ENCODE data around the gene AGMO.

Gene AGMO

GRCh38 chr7:15503603-15504290, 58.1 kb downstream of the AGMO start:
- H2AFZ ChIP-seq (ENCODE audit: low read depth, low read length), result no peak overlapping the region
- TF ChIP-seq CTCF (IDR thresholded peaks at IDR 0.05; ENCODE audit: low read depth, low read length) (no peak), EZH2phosphoT487 (IDR thresholded peaks at IDR 0.05; ENCODE audit: low read depth) (no peak)
- no peak overlapping the region for H3K9ac ChIP-seq (ENCODE audit: low read length)
- H3K27ac ChIP-seq (ENCODE audit: low read length), result no peak overlapping the region
- no peaks in the 10 kb centered on the region for H3K27me3 ChIP-seq (ENCODE audit: low read depth, low read length)
- H3K79me2 ChIP-seq (ENCODE audit: low read length), result no peaks in the 10 kb centered on the region
- no peaks in the 10 kb centered on the region for H4K20me1 ChIP-seq (ENCODE audit: insufficient read depth, low read length)
- no peaks in the 10 kb centered on the region for H3K9me3 ChIP-seq (ENCODE audit: insufficient read depth, low read length)
- no peak overlapping the region for H3K4me3 ChIP-seq (ENCODE audit: low read length)
- H3K4me1 ChIP-seq (ENCODE audit: low read length), result peaks cover 8% of the 10 kb centered on the region
- no peak overlapping the region for H3K4me2 ChIP-seq (ENCODE audit: low read length)
- no peaks in the 10 kb centered on the region for H3K36me3 ChIP-seq (replicated peaks; ENCODE audit: low read depth, low read length)

GRCh38 chr7:15498465-15498864, 63.4 kb downstream of the AGMO start:
- H3K4me2 ChIP-seq (ENCODE audit: low read length), result no peak overlapping the region
- no peaks in the 10 kb centered on the region for H3K36me3 ChIP-seq (replicated peaks; ENCODE audit: low read depth, low read length)
- H3K4me1 ChIP-seq (ENCODE audit: low read length), result peaks cover 8% of the 10 kb centered on the region
- H3K9me3 ChIP-seq (ENCODE audit: insufficient read depth, low read length), result no peaks in the 10 kb centered on the region
- no peaks in the 10 kb centered on the region for H4K20me1 ChIP-seq (ENCODE audit: insufficient read depth, low read length)
- no peak overlapping the region for H2AFZ ChIP-seq (ENCODE audit: low read depth, low read length)
- no peak overlapping the region for H3K27ac ChIP-seq (ENCODE audit: low read length)
- no peaks in the 10 kb centered on the region for H3K79me2 ChIP-seq (ENCODE audit: low read length)
- no peaks in the 10 kb centered on the region for H3K27me3 ChIP-seq (ENCODE audit: low read depth, low read length)
- H3K4me3 ChIP-seq (ENCODE audit: low read length), result no peak overlapping the region
- TF ChIP-seq CTCF (IDR thresholded peaks at IDR 0.05; ENCODE audit: low read depth, low read length) (no peak), EZH2phosphoT487 (IDR thresholded peaks at IDR 0.05; ENCODE audit: low read depth) (no peak)
- no peak overlapping the region for H3K9ac ChIP-seq (ENCODE audit: low read length)

- no peak overlapping the region for H2AFZ ChIP-seq (ENCODE audit: low read depth, low read length)
- no peak for TF ChIP-seq EZH2phosphoT487 (IDR thresholded peaks at IDR 0.05; ENCODE audit: low read depth)
- TF ChIP-seq CTCF (IDR thresholded peaks at IDR 0.05; ENCODE audit: low read depth, low read length), result no peak
- H3K4me3 ChIP-seq (ENCODE audit: low read length), result no peak overlapping the region
- no peaks in the 10 kb centered on the region for H3K9me3 ChIP-seq (ENCODE audit: insufficient read depth, low read length)
- no peak overlapping the region for H3K9ac ChIP-seq (ENCODE audit: low read length)
- H3K27me3 ChIP-seq (ENCODE audit: low read depth, low read length), result no peaks in the 10 kb centered on the region
- peaks cover 8% of the 10 kb centered on the region for H3K4me1 ChIP-seq (ENCODE audit: low read length)
- H3K79me2 ChIP-seq (ENCODE audit: low read length), result no peaks in the 10 kb centered on the region
- no peak overlapping the region for H3K4me2 ChIP-seq (ENCODE audit: low read length)
- H4K20me1 ChIP-seq (ENCODE audit: insufficient read depth, low read length), result no peaks in the 10 kb centered on the region
- no peak overlapping the region for H3K27ac ChIP-seq (ENCODE audit: low read length)
- H3K36me3 ChIP-seq (replicated peaks; ENCODE audit: low read depth, low read length), result no peaks in the 10 kb centered on the region
Measured at GRCh38 chr7:15495170-15495569, 66.6 kb downstream of the AGMO start.

GRCh38 chr7:15494711-15495110, 67.1 kb downstream of the AGMO start:
- H3K9ac ChIP-seq (ENCODE audit: low read length), result no peak overlapping the region
- no peak overlapping the region for H3K4me2 ChIP-seq (ENCODE audit: low read length)
- H3K4me1 ChIP-seq (ENCODE audit: low read length), result peaks cover 8% of the 10 kb centered on the region
- no peaks in the 10 kb centered on the region for H3K79me2 ChIP-seq (ENCODE audit: low read length)
- H2AFZ ChIP-seq (ENCODE audit: low read depth, low read length), result no peak overlapping the region
- no peaks in the 10 kb centered on the region for H4K20me1 ChIP-seq (ENCODE audit: insufficient read depth, low read length)
- H3K4me3 ChIP-seq (ENCODE audit: low read length), result no peak overlapping the region
- no peaks in the 10 kb centered on the region for H3K36me3 ChIP-seq (replicated peaks; ENCODE audit: low read depth, low read length)
- no peaks in the 10 kb centered on the region for H3K27me3 ChIP-seq (ENCODE audit: low read depth, low read length)
- H3K27ac ChIP-seq (ENCODE audit: low read length), result no peak overlapping the region
- TF ChIP-seq EZH2phosphoT487 (IDR thresholded peaks at IDR 0.05; ENCODE audit: low read depth), result no peak
- TF ChIP-seq CTCF (IDR thresholded peaks at IDR 0.05; ENCODE audit: low read depth, low read length), result no peak
- H3K9me3 ChIP-seq (ENCODE audit: insufficient read depth, low read length), result no peaks in the 10 kb centered on the region

All from OCI-LY3 (cell line).